ENCODE results near the gene SLAIN1.
A peak's percentile ranks its signal among the peaks of the same experiment; 100 is the strongest.
"Not testable (repeated sequence)": the region's sequence is repeated elsewhere in the genome, so short reads cannot be mapped to it uniquely, and the experiment has no call there.

The SLAIN1 gene

DNA sequence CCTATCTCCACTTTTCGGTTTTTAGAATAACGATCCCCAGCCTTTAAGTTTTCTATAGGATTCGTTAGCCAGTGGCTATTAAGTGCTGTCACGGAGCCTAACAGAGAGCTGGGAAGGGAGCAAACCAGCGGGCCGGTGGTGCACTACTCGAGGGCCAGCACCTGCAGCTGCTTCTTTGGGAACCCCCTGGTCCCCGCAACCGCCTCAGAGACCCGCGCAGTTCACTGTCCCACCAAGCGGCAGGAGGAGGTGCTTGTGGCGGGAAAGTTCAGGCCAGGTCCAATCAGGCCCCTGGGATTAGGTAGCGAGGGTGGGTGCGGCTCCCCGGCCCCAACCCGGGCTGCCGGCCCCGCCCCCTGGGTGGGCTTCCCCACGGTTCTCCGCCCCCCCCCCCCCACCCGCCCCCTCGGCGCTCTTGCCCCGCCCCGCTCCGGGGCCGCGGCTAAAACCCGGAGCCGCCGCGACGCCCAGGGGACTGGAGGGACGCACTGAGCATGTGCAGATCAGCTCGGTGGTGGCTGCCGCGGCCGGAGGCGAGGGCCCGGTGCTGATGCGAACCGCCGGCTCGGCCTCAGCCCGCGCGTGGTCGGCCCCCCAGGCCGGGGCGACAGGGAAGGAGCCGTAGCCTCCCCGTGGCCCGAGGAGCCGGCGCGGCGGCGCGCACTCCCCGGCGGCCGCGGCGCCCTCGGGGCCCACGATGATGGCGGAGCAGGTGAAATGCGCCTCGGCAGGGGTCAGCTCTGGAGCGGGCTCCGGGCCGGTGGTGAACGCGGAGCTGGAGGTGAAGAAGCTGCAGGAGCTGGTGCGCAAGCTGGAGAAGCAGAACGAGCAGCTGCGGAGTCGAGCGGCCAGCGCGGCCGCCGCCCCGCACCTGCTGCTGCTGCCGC, at the start of gene SLAIN1:
Gene SLAIN1 (plus strand): TSS at position 471 of the 887 bp plus-strand sequence. CDS start 227 bp downstream, at position 698.
- H3K27ac ChIP-seq = peak within 1 kb of the TSS; percentile 74
- TF ChIP-seq, protein P1, sequence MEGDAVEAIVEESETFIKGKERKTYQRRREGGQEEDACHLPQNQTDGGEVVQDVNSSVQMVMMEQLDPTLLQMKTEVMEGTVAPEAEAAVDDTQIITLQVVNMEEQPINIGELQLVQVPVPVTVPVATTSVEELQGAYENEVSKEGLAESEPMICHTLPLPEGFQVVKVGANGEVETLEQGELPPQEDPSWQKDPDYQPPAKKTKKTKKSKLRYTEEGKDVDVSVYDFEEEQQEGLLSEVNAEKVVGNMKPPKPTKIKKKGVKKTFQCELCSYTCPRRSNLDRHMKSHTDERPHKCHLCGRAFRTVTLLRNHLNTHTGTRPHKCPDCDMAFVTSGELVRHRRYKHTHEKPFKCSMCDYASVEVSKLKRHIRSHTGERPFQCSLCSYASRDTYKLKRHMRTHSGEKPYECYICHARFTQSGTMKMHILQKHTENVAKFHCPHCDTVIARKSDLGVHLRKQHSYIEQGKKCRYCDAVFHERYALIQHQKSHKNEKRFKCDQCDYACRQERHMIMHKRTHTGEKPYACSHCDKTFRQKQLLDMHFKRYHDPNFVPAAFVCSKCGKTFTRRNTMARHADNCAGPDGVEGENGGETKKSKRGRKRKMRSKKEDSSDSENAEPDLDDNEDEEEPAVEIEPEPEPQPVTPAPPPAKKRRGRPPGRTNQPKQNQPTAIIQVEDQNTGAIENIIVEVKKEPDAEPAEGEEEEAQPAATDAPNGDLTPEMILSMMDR (IDR thresholded peaks at IDR 0.05) = no peak
- TF ChIP-seq ZFX (IDR thresholded peaks at IDR 0.05; ENCODE audit: borderline replicate concordance) = no peak

DNA sequence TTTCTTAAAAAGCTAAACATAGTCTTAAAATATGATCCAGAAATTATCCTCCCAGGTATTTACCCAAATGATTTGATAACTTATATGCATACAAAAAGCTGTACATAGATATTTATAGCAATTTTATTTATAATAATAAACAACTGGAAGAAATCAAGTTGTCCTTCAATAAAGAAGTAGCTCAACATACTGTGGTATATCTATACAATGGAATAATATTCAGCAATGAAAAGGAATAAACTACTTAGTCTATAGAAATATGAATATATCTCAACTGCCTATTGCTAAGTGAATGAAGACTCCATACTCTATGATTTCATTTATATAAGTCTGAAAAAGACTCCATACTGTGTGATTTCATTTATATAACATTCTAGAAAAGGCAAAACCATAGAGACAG, 47.1 kb upstream of the SLAIN1 start:
- TF ChIP-seq, protein P1 (IDR thresholded peaks at IDR 0.05) = no peak
- no peak for TF ChIP-seq ZFX (IDR thresholded peaks at IDR 0.05; ENCODE audit: borderline replicate concordance)

DNA sequence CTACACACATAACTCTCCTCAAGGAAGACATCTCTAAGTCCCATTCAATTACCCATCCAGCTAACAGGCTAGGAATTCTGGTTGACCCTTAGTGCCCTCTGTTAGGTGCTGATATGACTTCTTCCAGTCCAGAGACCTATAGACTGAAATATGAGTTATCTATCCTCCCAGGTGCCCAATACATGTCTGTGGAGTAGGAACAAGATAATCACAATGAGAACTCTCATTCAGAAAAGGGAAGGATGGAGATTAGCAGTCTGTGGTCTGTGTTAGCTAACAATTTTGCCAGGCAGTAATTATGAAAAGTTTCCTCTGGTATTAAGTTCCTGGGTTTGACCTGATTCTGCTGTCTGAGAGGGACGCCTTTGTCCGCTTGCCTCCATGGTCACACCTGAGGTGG, 44.2 kb upstream of the SLAIN1 start:
- TF ChIP-seq ZFX (IDR thresholded peaks at IDR 0.05; ENCODE audit: borderline replicate concordance) = no peak
- TF ChIP-seq, protein P1 (IDR thresholded peaks at IDR 0.05) = no peak

More for the DNA sequence above, 47.1 kb upstream of the SLAIN1 start:
- H3K27ac ChIP-seq = no peak overlapping the region

DNA sequence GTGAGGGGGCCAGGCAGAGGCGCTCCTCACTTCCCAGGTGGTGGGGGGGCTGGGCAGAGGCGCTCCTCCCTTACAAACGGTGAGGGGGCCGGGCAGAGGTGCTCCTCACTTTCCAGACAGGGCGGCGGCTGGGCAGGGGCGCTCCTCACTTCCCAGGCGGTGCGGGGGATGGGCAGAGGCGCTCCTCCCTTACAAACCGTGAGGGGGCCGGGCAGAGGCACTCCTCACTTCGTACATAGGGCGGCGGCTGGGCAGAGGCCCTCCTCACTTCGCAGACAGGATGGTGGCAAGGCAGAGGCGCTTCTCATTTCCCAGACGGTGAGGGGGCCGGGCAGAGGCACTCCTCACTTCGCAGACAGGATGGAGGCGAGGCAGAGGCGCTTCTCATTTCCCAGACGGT, 37.5 kb upstream of the SLAIN1 start:
- not testable (repeated sequence) for H3K27ac ChIP-seq

More for the DNA sequence above, 44.2 kb upstream of the SLAIN1 start:
- H3K27ac ChIP-seq = no peak overlapping the region

DNA sequence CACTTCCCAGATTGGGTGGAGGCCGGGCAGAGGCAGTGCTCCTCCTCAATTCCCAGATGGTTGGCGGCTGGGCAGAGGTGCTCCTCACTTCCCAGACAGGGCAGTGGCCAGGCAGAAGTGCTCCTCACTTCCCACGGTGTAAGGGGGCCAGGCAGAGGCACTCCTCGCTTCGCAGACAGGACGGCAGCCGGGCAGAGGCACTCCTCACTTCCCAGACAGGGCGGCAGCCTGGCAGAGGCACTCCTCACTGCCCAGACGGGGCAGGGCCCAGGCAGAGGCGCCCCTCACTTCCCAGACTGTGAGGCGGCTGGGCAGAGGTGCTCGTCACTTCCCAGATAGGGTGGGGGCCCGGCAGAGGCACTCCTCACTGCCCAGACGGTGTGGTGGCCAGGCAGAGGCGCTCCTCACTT, 36.6 kb upstream of the SLAIN1 start:
- H3K27ac ChIP-seq = no peak overlapping the region
- TF ChIP-seq, protein P1 (IDR thresholded peaks at IDR 0.05) = no peak
- TF ChIP-seq ZFX (IDR thresholded peaks at IDR 0.05; ENCODE audit: borderline replicate concordance) = no peak

DNA sequence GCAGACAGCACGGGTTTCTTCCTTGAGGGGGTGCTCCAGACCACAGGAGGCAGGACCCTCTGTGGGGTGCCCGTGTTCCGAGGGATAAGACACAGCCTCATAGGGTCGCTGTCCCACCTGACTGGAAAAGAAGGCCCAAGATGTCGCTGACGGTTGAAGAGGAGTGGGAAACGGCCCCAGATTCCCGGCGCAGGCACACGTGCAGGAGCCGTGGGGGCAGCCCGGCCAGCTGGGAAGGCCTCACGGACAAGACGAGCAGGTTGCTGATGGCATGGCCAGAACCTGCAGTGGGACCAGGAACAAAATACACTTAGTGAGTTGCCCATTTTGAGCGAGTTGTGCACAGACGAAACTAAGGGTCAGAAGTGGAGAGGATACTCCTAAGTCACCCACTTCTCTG, 35.2 kb upstream of the SLAIN1 start:
- not testable (repeated sequence) for H3K27ac ChIP-seq

DNA sequence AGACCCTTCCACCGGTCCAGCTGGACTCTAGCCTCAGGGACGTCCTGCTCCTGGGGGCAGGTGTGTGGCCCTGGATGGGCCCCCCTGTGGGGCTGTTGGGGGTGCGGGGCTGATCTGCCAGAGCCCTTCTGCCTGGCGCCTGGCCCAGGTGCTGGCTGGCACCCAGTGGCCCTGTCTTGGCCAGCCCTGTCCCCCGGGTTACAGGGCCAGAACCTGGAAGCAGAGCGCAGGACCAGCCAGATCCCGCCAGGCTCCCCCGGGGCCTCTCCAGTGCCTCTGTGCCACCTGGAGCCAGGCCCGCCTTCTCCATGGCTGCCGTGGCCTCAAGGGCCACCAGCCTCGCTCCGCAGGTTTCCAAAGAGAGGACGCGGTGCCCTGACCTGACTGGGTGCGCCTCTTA, 34.7 kb upstream of the SLAIN1 start:
- not testable (repeated sequence) for H3K27ac ChIP-seq

DNA sequence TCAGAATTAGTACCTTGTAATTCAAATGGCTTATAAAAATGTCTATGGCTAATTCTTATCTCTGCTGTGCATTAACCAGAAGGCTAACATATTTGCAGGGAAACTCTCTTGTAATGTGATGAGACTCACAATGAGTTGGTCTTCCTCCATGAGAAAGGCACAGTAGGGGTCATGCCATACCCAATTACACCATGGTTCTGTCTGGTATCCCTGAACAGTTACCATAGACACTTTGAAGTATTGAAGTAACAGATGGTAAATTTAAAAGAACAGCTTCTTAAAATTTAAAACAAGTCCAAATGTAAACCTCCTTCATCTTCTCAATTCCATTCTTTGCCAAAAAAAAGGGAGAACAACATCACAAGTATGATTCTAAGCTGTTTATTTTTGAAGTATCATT, 22.6 kb upstream of the SLAIN1 start:
- TF ChIP-seq ZFX (IDR thresholded peaks at IDR 0.05; ENCODE audit: borderline replicate concordance) = no peak
- H3K27ac ChIP-seq = no peak overlapping the region

DNA sequence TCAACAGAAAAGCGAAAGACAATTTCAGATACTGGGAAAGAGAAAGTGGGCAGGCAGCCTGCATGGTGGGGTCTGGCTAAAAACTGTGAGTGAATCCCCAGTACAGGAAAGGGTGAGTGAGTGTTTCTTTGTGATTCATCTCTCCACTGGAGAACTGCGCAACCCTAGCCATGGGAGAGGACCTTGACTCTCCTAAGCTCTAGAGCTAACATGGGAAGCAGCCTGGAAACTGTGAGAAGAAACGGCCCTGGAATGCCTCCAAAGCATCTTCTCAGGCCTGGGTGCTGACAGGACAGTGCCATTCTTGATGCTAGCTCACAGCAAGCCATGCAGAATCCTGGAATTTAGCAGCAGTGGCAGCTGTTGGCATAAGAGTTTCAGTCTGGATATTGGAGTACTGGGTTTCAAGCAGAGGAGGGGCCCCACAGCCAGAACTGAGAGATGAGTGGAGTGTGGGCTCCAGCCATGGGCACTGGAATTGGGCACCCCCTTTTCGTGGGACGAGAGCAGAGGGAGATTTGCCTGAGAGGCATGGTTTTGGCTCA, 18.7 kb upstream of the SLAIN1 start:
- no peak overlapping the region for H3K27ac ChIP-seq
- TF ChIP-seq, protein P1 (IDR thresholded peaks at IDR 0.05) = no peak
- TF ChIP-seq ZFX (IDR thresholded peaks at IDR 0.05; ENCODE audit: borderline replicate concordance) = no peak

Measured in 22Rv1 (cell line).